ENCODE results near the gene IL37. TPM values are rescaled to one million over a fixed set of nuclear protein-coding genes. Genes with fewer than 3 reads are reported as not detected.
A peak's percentile ranks its signal among the peaks of the same experiment; 100 is the strongest.

IL37 gene
- total RNA-seq, 2 donors from 2014 or later, result not detected

DNA sequence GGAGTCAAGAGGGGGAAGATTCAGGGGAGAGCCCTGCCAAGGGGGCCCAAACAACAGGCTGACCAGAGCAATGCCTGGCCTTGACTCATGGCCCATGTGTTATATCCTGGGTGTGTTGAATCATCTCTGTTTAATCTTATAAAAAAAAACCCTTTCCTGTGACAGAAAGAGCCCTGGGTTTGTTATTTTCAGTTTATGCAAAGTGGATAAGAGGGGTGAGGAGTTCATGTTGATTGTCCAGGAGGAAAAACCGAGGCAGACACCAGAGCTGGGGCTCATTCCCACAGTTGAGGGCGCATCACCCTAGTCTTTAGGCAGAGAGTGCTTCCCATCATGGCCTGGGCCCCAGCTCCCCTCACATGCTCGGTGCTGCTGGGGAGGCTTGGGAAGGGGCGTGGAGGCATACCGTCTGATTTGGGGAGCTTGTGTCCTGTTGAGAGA, 30.9 kb upstream of the IL37 start:
- TF ChIP-seq, protein P1, sequence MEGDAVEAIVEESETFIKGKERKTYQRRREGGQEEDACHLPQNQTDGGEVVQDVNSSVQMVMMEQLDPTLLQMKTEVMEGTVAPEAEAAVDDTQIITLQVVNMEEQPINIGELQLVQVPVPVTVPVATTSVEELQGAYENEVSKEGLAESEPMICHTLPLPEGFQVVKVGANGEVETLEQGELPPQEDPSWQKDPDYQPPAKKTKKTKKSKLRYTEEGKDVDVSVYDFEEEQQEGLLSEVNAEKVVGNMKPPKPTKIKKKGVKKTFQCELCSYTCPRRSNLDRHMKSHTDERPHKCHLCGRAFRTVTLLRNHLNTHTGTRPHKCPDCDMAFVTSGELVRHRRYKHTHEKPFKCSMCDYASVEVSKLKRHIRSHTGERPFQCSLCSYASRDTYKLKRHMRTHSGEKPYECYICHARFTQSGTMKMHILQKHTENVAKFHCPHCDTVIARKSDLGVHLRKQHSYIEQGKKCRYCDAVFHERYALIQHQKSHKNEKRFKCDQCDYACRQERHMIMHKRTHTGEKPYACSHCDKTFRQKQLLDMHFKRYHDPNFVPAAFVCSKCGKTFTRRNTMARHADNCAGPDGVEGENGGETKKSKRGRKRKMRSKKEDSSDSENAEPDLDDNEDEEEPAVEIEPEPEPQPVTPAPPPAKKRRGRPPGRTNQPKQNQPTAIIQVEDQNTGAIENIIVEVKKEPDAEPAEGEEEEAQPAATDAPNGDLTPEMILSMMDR (IDR thresholded peaks at IDR 0.05), result no peak
- Histone ChIP-seq H3K4me1 (no peaks in the 10 kb centered on the region), H3K36me3 (no peaks in the 10 kb centered on the region), H3K9me3 (no peaks in the 10 kb centered on the region), H3K27me3 (no peaks in the 10 kb centered on the region), H3K4me3 (no peak overlapping the region), H3K27ac (no peak overlapping the region)
- DNase-seq (ENCODE audit: low spot score), result no peak

DNA sequence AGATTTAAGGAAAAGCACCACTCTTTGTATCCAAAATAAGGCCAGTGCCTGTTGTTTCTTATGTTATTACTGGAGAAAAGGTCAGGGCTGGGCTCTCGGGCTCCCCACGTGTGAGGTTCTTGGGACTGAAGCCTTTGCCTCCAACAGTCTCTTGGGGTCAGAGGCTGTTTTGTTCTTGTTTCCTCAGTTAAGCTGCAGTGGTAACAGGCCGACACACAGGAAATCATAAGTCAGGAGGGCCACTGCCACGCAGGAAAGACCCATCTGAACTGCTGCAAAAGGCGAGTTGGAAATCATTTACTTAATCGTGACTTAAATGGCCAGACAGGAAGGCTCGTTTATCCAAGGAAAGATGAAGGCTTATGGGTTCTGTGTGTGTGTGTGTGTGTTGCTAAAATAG, 30.3 kb upstream of the IL37 start:
- DNase-seq (ENCODE audit: low spot score), result no peak
- Histone ChIP-seq H3K36me3 (no peaks in the 10 kb centered on the region), H3K27ac (no peak overlapping the region), H3K4me3 (no peak overlapping the region), H3K4me1 (no peaks in the 10 kb centered on the region), H3K27me3 (no peaks in the 10 kb centered on the region), H3K9me3 (no peaks in the 10 kb centered on the region)
- TF ChIP-seq, protein P1 (IDR thresholded peaks at IDR 0.05), result no peak

DNA sequence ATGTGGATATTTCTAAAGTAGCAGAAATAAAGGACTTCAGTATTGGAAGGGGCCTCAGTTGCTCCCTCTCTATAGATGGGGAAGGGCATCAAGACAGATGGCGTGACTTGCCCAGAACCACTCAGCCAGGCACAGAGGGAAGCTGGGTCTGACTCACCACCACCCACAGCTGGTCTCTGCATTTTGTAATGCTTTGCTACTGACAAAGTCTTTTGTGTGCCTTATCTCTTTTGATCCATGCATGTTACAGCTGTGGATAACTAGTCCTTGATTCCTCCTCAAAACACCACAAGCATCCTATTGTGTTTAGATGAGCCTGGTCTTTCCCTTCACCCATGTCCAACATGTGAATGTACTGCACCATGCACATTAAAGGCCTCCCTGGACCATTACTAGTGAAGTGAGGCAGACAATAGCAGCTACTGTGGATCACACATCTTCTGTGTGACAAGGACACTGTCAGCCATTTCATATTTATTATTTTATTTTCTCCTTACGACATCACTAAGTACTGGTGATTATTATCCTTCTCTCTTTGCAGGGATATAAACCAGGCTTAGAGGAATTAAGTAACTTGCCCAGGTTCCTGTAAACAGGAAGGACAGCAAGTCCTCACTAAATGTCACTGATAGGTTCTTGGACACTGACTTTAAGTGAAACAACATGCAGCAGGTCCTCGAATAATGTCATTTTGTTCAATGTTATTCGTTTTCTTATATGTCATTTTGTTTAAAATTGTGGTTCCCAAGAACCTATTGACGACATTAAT, 29.6 kb upstream of the IL37 start:
- no peak overlapping the region for H3K27ac ChIP-seq
- no peaks in the 10 kb centered on the region for H3K36me3 ChIP-seq
- H3K9me3 ChIP-seq, result no peaks in the 10 kb centered on the region
- H3K4me1 ChIP-seq, result no peaks in the 10 kb centered on the region
- no peaks in the 10 kb centered on the region for H3K27me3 ChIP-seq
- no peak overlapping the region for H3K4me3 ChIP-seq
- no peak for DNase-seq (ENCODE audit: low spot score)
- TF ChIP-seq, protein P1 (IDR thresholded peaks at IDR 0.05), result no peak

DNA sequence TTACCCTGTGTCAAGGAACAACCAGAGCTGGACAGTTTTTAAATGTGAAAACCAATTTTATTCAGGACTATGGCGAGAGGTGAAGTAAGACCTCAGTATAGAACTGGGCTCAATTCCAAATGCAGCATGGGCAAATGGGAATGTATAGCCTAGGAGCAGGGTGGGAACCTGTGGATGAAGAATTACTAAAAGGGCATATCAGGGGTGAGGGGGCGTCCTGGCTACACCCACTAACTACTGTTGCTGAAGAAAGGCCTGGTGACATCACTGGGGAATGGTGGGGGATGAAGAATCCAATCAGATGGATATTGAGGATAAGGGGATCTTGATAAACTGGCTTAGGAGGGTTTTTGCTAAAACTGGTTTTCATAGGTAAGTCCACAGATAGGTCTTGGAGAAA, 27.3 kb upstream of the IL37 start:
- TF ChIP-seq, protein P1 (IDR thresholded peaks at IDR 0.05), result no peak
- Histone ChIP-seq H3K4me1 (no peaks in the 10 kb centered on the region), H3K4me3 (no peak overlapping the region), H3K27me3 (no peaks in the 10 kb centered on the region), H3K9me3 (no peaks in the 10 kb centered on the region), H3K27ac (no peak overlapping the region), H3K36me3 (no peaks in the 10 kb centered on the region)
- no peak for DNase-seq (ENCODE audit: low spot score)

DNA sequence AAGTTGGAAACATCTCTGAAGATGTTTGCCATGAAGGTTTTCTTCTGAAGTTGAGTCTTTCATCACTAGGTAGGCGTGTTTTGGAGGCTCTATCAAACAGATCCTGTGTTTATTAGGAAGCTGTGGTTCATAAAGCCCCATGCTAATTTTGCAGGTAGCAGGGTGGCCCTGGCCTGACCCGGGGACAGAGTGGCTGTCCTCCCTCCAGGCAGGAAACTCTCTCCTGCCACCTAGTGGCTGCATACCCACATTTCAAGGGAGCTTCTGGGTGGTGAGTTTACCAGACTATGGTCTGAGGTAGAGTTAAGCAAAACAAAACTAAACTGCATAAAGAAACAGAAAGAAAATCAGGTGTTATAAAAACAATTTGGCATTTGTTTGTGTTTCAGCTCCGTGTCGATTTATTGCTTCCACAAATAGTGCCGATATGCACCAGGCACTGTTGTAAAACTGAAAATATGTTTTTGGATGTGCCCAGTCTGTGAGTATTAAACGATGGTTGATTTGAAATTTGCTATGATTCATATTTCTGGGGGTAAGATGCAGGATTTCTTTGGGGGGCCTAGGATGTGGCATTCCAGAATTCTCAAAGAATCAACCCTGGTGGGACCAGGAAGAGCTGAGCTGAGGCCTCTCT, 26.0 kb upstream of the IL37 start:
- no peaks in the 10 kb centered on the region for H3K36me3 ChIP-seq
- no peaks in the 10 kb centered on the region for H3K9me3 ChIP-seq
- H3K4me3 ChIP-seq, result no peak overlapping the region
- H3K4me1 ChIP-seq, result no peaks in the 10 kb centered on the region
- H3K27ac ChIP-seq, result no peak overlapping the region
- no peaks in the 10 kb centered on the region for H3K27me3 ChIP-seq
- DNase-seq (ENCODE audit: low spot score), result no peak
- TF ChIP-seq, protein P1 (IDR thresholded peaks at IDR 0.05), result peak; percentile 25 to 73

Measured in right atrium auricular region (tissue), 2 donors.